HL-60 (cell line): Measurements from ENCODE around the gene OR51B4.

Experiments used
- CTCF ChIP-seq: IDR thresholded peaks from one replicate; pipeline ENCODE4 v1.5.1; 2011; ENCODE audit warnings: low read length, control low read depth, inconsistent platforms; ENCODE audit not compliant: insufficient read depth
- GABPA ChIP-seq: IDR thresholded peaks from 2 replicates; pipeline ENCODE4 v1.6.1; 2012; ENCODE audit warnings: low read depth
- POLR2AphosphoS5 ChIP-seq: IDR thresholded peaks from 2 replicates; pipeline ENCODE4 v1.6.1; 2012; ENCODE audit warnings: low read depth
- REST ChIP-seq: IDR thresholded peaks from 2 replicates; pipeline ENCODE4 v1.6.1; 2012; ENCODE audit warnings: low read depth; ENCODE audit not compliant: insufficient replicate concordance

- TF ChIP-seq CTCF (no peak), POLR2AphosphoS5 (no peak), REST (no peak), GABPA (no peak)
Measured at GRCh38 chr11:5335170-5335569, 33.4 kb upstream of the OR51B4 start.
